NCI-H1417 treated with DMSO at 0.1 percent for 48 hours (cell line): ENCODE results near the gene NFATC4.
"Not testable (repeated sequence)": the region's sequence is repeated elsewhere in the genome, so short reads cannot be mapped to it uniquely, and the experiment has no call there.

Experiments used
- DNase-seq: peaks from one replicate; lab custom pipeline; 2025; lab: John Stamatoyannopoulos, UW

NFATC4 gene

GRCh38 chr14:24368212-24368561, 203 bp downstream of the NFATC4 start:
- DNase-seq: no peak

GRCh38 chr14:24368562-24369252, 723 bp downstream of the NFATC4 start:
- no peak for DNase-seq

GRCh38 chr14:24369463-24369862, 1.5 kb downstream of the NFATC4 start:
- no peak for DNase-seq

- no peak for DNase-seq
Measured at GRCh38 chr14:24369907-24370687, 2.1 kb downstream of the NFATC4 start.

- DNase-seq: no peak
Measured at GRCh38 chr14:24370748-24371147, 2.8 kb downstream of the NFATC4 start.

- not testable (repeated sequence) for DNase-seq
Measured at GRCh38 chr14:24371605-24372004, 3.6 kb downstream of the NFATC4 start.

- DNase-seq: no peak
Measured at GRCh38 chr14:24372701-24373416, 4.9 kb downstream of the NFATC4 start.

- DNase-seq: no peak
Measured at GRCh38 chr14:24376448-24377070, 8.6 kb downstream of the NFATC4 start.

GRCh38 chr14:24377126-24377525, 9.1 kb downstream of the NFATC4 start:
- DNase-seq: no peak

- no peak for DNase-seq
Measured at GRCh38 chr14:24377657-24378056, 9.7 kb downstream of the NFATC4 start.

GRCh38 chr14:24378327-24378726, 10.3 kb downstream of the NFATC4 start:
- no peak for DNase-seq

- no peak for DNase-seq
Measured at GRCh38 chr14:24378981-24379906, 11.3 kb downstream of the NFATC4 start.

GRCh38 chr14:24379907-24380730, 12.1 kb downstream of the NFATC4 start:
- no peak for DNase-seq

GRCh38 chr14:24381363-24382063, 13.5 kb downstream of the NFATC4 start:
- DNase-seq: no peak

- no peak for DNase-seq
Measured at GRCh38 chr14:24382064-24382371, 14.0 kb downstream of the NFATC4 start.

- DNase-seq: no peak
Measured at GRCh38 chr14:24384169-24384568, 16.2 kb downstream of the NFATC4 start.

- no peak for DNase-seq
Measured at GRCh38 chr14:24385524-24385923, 17.5 kb downstream of the NFATC4 start.

- DNase-seq: no peak
Measured at GRCh38 chr14:24387009-24387345, 19.0 kb downstream of the NFATC4 start.

- DNase-seq: not testable (repeated sequence)
Measured at GRCh38 chr14:24387579-24387978, 19.6 kb downstream of the NFATC4 start.
